Hematopoietic multipotent progenitor cell (in vitro differentiated cells): ENCODE data around the gene TMEM233. TPM values are rescaled to one million over a fixed set of nuclear protein-coding genes. Genes with fewer than 3 reads are reported as not detected.

Experiments used
- DNase-seq, 3 donors: peaks; one replicate each; pipeline ENCODE4 v3.0.0-alpha.2; 2011 to 2015; ENCODE audit warnings: low read depth in 2 of 3, low spot score in 2 of 3
- small RNA-seq: library from RNA; depleted of rRNA; stranded (forward); fragments of <200 nt; gene quantifications from one replicate; pipeline ENCODE3, GENCODE V24; 2012
- total RNA-seq: library from RNA; depleted of rRNA; stranded (reverse); fragments of >200 nt; gene quantifications from one replicate; pipeline ENCODE4 v1.2.3, GENCODE V29; 2012

TMEM233 gene
- total RNA-seq, 1 donor = not detected

DNA sequence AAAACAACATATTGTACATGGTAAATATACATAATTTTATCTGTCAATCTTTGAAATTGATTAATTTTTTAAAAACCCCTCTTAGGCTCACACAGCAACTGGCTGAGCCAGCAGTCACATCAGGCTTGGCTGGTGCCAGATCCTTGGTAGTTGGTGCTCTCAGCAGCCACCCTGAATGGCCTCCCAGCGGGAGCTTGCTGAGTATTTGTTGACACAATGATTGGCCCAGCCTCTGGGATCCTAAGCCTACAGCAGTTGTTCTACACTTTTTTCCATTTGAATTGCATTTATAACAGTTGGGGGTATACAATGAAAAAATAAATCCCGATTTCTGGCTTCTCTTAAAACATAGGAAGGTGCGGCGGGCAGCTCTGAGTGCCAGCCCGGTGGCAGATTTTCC is 85.5 kb downstream of the TMEM233 start:
- no peak for DNase-seq

- no peak for DNase-seq
Measured at GRCh38 chr12:119679490-119679889, 85.9 kb downstream of the TMEM233 start.

GRCh38 chr12:119681111-119681510 is 87.5 kb downstream of the TMEM233 start:
- no peak for DNase-seq

DNA sequence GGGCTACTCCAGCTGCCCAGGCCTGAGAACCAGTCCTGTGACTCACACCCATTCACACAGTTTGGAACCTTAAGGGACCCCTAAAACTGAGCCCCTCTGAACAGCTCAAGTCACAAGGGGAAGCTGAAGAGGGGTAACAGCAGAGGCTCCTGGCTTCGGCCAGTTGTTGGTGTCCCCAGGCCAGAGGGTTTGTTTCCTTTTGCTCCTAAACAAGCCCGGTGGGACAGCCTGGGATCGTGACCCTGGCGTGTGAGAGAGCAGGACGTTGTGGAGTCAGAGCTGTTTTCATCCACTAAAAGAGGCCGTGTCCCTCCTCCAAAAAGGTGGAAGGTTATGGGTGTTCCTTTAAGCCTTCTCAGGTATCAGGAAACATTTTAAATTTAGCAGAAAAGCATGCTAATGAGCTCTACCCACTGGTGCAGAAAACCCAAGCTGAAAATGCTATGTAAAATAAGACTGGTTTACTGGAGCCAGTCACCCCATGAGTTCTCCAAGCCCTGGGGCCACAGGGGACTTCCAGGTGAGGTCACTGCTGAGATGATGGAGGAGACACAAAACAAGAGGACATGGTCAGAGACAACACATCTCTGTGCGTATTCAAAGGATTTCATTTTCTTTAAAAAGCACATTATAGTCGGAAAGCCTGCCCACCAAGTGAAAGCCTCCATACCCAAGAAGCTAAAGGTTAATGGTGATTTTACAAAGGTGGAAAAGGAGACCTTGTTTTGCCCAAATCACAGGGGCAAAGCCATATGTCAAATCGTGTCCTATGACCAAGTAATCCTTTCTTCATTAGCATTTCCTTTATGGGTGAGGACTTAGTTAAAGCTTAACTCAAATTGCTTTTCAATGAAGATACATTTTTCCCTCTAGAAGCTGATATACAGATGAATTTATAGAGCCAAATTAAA is 88.4 kb downstream of the TMEM233 start:
- no peak for DNase-seq

- DNase-seq = peak in 1 of 3 donors; percentile 11
Measured at GRCh38 chr12:119682639-119683252, 89.2 kb downstream of the TMEM233 start.

GRCh38 chr12:119683413-119683812 is 89.8 kb downstream of the TMEM233 start:
- DNase-seq = no peak

DNA sequence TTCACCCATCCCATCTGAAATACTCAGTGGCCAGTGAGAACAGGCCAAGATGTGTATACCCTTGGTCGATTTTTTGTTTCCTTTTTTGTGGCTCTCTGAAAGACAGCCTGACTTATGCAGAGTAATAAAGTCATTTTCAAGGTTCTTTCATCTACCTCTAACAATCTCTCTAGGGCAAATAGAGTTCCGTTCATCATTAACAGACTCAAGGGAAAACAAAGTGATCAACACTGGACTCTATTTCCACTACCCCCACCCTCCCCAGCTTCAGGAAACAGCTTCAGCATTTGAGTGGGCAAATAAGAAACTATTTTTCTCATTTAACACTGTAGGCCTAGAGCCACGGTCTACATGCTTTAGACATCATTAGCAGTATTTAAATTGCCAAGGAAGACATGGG is 90.2 kb downstream of the TMEM233 start:
- no peak for DNase-seq

GRCh38 chr12:119684711-119685369 is 91.3 kb downstream of the TMEM233 start:
- DNase-seq = no peak

DNA sequence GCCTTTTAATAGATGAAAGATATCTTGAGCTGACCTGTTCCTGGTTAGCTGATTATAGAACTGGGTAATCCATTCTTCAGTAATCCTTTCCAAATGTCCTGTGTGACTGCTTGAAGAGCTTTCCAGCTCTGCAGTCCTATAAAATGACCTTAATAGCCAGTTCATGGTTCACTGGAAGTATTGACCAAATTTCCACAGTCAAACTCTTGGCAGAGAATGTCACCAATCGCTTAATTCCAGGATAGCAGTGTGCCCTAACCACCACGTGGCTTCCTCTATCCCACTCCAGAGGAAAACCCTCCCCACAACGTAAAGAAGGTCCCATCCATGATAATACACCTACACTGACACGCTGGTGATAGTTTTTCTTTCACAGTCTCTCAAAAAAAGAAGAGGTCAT is 91.8 kb downstream of the TMEM233 start:
- no peak for DNase-seq

GRCh38 chr12:119686355-119686754 is 92.8 kb downstream of the TMEM233 start:
- DNase-seq = no peak

DNA sequence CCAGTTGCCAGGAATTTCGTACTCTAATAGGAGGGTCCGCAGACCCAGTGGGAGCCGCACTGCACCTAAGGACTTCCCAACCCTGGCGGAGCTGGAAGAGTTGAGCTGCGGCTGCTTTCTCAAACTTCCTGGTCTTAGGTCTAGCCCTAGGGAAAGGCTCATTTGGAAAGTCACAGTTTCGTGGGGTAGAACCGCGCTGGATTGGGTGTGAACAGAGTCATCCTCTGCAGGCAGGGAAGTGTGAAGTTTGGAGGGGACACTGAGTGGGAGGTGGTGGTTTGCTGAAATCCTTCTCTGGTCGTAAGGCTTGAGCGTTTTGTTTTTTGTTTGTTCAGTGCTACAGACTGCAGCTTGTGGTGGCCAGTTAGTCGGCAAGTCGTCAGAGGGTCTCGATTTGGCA is 93.2 kb downstream of the TMEM233 start:
- DNase-seq = no peak

DNA sequence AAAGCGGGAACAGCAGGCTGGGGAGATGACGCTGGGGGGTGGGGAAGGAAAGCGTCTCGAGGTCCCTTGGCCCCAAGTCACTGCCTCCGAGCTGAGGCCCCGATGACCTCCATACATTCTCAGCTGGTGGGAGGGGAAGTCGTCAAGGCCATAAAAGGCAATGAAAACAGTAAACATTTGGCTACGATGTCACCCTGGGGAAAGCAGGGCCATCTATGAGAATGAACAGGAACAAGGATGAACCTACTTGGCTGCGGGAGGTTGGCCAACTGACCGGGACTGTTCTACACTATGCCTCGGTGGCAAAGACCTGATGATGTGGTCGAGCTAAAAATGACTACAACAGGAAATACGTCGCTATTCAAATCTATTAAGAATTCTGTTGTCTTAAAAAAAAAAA is 93.8 kb downstream of the TMEM233 start:
- DNase-seq = no peak

- DNase-seq = no peak
Measured at GRCh38 chr12:119687879-119688278, 94.3 kb downstream of the TMEM233 start.

GRCh38 chr12:119689935-119690500 is 96.4 kb downstream of the TMEM233 start:
- no peak for DNase-seq

DNA sequence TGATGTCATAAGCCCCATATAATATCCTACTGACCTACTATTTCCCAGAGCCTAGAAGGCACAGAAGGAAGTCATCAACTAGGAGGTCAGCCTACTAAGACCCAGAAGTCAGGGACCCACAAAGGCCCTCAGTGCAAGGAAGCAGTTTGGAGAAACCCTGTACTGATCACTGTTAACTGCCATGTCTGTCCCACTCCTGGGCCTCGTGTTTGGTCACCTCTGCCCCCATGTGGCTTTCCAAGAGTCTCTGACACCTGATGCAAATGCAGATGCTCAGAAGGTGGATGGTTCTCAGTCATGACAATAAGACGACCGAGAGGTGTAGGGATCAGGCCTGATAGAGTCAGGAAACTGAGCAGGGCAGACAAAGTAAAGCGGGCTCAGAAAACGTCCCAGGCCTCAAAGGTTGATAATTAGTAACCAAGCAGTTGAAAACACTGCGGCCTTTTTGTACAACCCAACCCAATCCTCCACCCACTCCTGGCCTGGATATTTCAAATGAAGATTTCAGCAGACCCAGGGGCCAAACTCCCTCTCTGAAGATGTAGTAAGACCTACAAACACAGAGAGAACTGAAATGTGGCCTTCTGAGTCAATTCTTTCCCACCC is 97.7 kb downstream of the TMEM233 start:
- no peak for DNase-seq

GRCh38 chr12:119692410-119692809 is 98.8 kb downstream of the TMEM233 start:
- DNase-seq = no peak

Small RNA genes lying within 50 kb of the gene (small RNA-seq; reads per million reads assigned to genes)
- not detected for gene RN7SKP197

Other genes with a start within 250 kb of the TMEM233 start
- 24.2 TPM for gene PRKAB1, start 74.4 kb downstream of the TMEM233 start, total RNA-seq